A549 (cell line): ENCODE measurements around the gene FCAMR. TPM values are rescaled to one million over a fixed set of nuclear protein-coding genes. Genes with fewer than 3 reads are reported as not detected.

Experiments used
- ATAC-seq, 2 experiments: fragments of 200-7000 bp in 1 of 2; fragments of >200 bp in 1 of 2; cut with Nextera tagmentation in 1 of 2; cut with Tn5 transposase in 1 of 2; 3 replicates each; pipeline versions ENCODE4 v1.8.0 to v1.9.1; 2018 to 2020; ENCODE audit warnings: mild to moderate bottlenecking in 1 of 2, moderate library complexity in 1 of 2
- CTCF ChIA-PET: fragments of 300-600 bp; sonication (Branson Sonifier 250); formaldehyde crosslinking; extraction: SDS; loops from one replicate; lab custom pipeline; 2021; ENCODE audit warnings: antibody characterized with exemption, inconsistent platforms; lab: Yijun Ruan, JAX
- POLR2A ChIA-PET: fragments of 350-600 bp; formaldehyde crosslinking; extraction: SDS; loops from one replicate; lab custom pipeline; 2021; ENCODE audit warnings: antibody characterized with exemption, inconsistent platforms; lab: Yijun Ruan, JAX
- DNase-seq, 2 experiments: peaks; one replicate each; pipeline versions ENCODE4 v3.0.0 to v3.0.0-alpha.2; 2011 to 2016; ENCODE audit warnings: low read depth in 1 of 2, low spot score in 1 of 2
- FAIRE-seq: peaks from 2 replicates; lab custom pipeline; 2011; peaks lifted over from hg19 to GRCh38; lab: Jason Lieb, UNC
- H3K27ac ChIP-seq, 2 experiments: fragments of >200 bp; sonication (Bioruptor Twin); formaldehyde crosslinking; 3 replicates each; pipeline ENCODE4 v1.5.1; 2016 to 2017
- H3K4me1 ChIP-seq: fragments of >200 bp; sonication (Bioruptor Twin); formaldehyde crosslinking; 3 replicates; pipeline ENCODE4 v1.6.1; 2016
- H3K4me2 ChIP-seq: fragments of >200 bp; sonication (Bioruptor Twin); formaldehyde crosslinking; 3 replicates; pipeline ENCODE4 v1.6.1; 2016
- H3K4me3 ChIP-seq: fragments of >200 bp; sonication (Bioruptor Twin); formaldehyde crosslinking; 3 replicates; pipeline ENCODE4 v1.5.1; 2016
- H3K9me3 ChIP-seq: fragments of >200 bp; sonication (Bioruptor Twin); formaldehyde crosslinking; 3 replicates; pipeline ENCODE4 v1.6.1; 2016
- CHD2 ChIP-seq: fragments of 150-350 bp; IDR thresholded peaks from 2 replicates; pipeline ENCODE4 v1.6.1; 2014; ENCODE audit warnings: low read length; ENCODE audit not compliant: partially characterized antibody
- CHD4 ChIP-seq: fragments of 200-600 bp; sonication (generic); IDR thresholded peaks from 2 replicates; pipeline ENCODE4 v1.6.1; 2016; ENCODE audit warnings: antibody characterized with exemption, mild to moderate bottlenecking, borderline replicate concordance
- GATA3 ChIP-seq: IDR thresholded peaks from 2 replicates; pipeline ENCODE4 v1.6.1; 2012; ENCODE audit warnings: borderline replicate concordance
- HDAC2 ChIP-seq: fragments of 200-600 bp; sonication (generic); IDR thresholded peaks from 2 replicates; pipeline ENCODE4 v1.6.1; 2016
- HES2 ChIP-seq: fragments of >200 bp; sonication (Bioruptor Twin); formaldehyde crosslinking; IDR thresholded peaks from 2 replicates; pipeline ENCODE4 v1.6.1; 2016
- HEYL ChIP-seq: fragments of 250-450 bp; sonication (Bioruptor Pico); IDR thresholded peaks from 2 replicates; pipeline ENCODE4 v1.8.0; 2021; ENCODE audit warnings: mild to moderate bottlenecking, moderate library complexity
- HMGXB4 ChIP-seq: fragments of 250-450 bp; sonication (Bioruptor Pico); IDR thresholded peaks from 2 replicates; pipeline ENCODE4 v1.5.0; 2021; ENCODE audit warnings: mild to moderate bottlenecking, moderate library complexity, borderline replicate concordance
- HOXB13 ChIP-seq: fragments of 250-450 bp; sonication (Bioruptor Pico); IDR thresholded peaks from 2 replicates; pipeline ENCODE4 v1.5.0; 2020; ENCODE audit warnings: low read depth, mild to moderate bottlenecking, moderate library complexity
- HOXB5 ChIP-seq: fragments of 250-450 bp; sonication (Bioruptor Pico); IDR thresholded peaks from 2 replicates; pipeline ENCODE4 v1.5.0; 2020; ENCODE audit warnings: mild to moderate bottlenecking, moderate library complexity
- JUN ChIP-seq, 2 experiments: fragments of >200 bp; sonication (Bioruptor Twin); formaldehyde crosslinking; IDR thresholded peaks; 2 replicates in 1 of 2; 3 replicates in 1 of 2; pipeline ENCODE4 v1.6.1; 2016 to 2017
- JUNB ChIP-seq: fragments of >200 bp; sonication (Bioruptor Twin); formaldehyde crosslinking; IDR thresholded peaks from 2 replicates; pipeline ENCODE4 v1.6.1; 2016
- KDM1A ChIP-seq: fragments of 200-600 bp; sonication (generic); IDR thresholded peaks from 2 replicates; pipeline ENCODE4 v1.6.1; 2016; ENCODE audit warnings: low read depth, mild to moderate bottlenecking
- KDM5A ChIP-seq: fragments of 200-600 bp; sonication (generic); IDR thresholded peaks from 2 replicates; pipeline ENCODE4 v1.6.1; 2016; ENCODE audit warnings: antibody characterized with exemption, mild to moderate bottlenecking
- MAFK ChIP-seq: fragments of 450-650 bp; IDR thresholded peaks from 2 replicates; pipeline ENCODE4 v1.6.1; 2014; ENCODE audit not compliant: partially characterized antibody
- MAZ ChIP-seq: fragments of 150-350 bp; IDR thresholded peaks from 2 replicates; pipeline ENCODE4 v1.6.1; 2014; ENCODE audit warnings: antibody characterized with exemption, low read depth, low read length, borderline replicate concordance
- MYC ChIP-seq: IDR thresholded peaks from 2 replicates; pipeline ENCODE4 v1.6.1; 2012; ENCODE audit warnings: mild to moderate bottlenecking, inconsistent platforms, low read length, improper control_type of control experiment, borderline replicate concordance
- NPAS2 ChIP-seq: fragments of 250-450 bp; sonication (Bioruptor Pico); IDR thresholded peaks from 2 replicates; pipeline ENCODE4 v1.8.0; 2022; ENCODE audit warnings: mild to moderate bottlenecking, moderate library complexity, borderline replicate concordance
- POLR2AphosphoS2 ChIP-seq: conservative IDR thresholded peaks from 2 replicates; pipeline ENCODE4 v1.6.1; 2012; ENCODE audit warnings: low read length, improper control_type of control experiment, inconsistent platforms
- RARB ChIP-seq: fragments of 250-450 bp; sonication (Bioruptor Pico); IDR thresholded peaks from 2 replicates; pipeline ENCODE4 v1.8.0; 2021; ENCODE audit warnings: mild to moderate bottlenecking, moderate library complexity
- RNF2 ChIP-seq: fragments of 200-600 bp; sonication (generic); IDR thresholded peaks from 2 replicates; pipeline ENCODE4 v1.6.1; 2016; ENCODE audit warnings: low read depth, mild to moderate bottlenecking, antibody characterized with exemption, moderate library complexity, borderline replicate concordance
- SREBF2 ChIP-seq: fragments of 450-650 bp; IDR thresholded peaks from 2 replicates; pipeline ENCODE4 v1.6.1; 2014; ENCODE audit warnings: mild to moderate bottlenecking, moderate library complexity
- TFCP2L1 ChIP-seq: fragments of 250-450 bp; sonication (Bioruptor Pico); IDR thresholded peaks from 2 replicates; pipeline ENCODE4 v1.5.0; 2021; ENCODE audit warnings: mild to moderate bottlenecking
- TP53 ChIP-seq: fragments of 250-450 bp; sonication (Bioruptor Pico); IDR thresholded peaks from 2 replicates; pipeline ENCODE4 v1.5.0; 2021; ENCODE audit warnings: mild to moderate bottlenecking, moderate library complexity
- ZC3H11A ChIP-seq: fragments of 450-650 bp; IDR thresholded peaks from 2 replicates; pipeline ENCODE4 v1.6.1; 2014; ENCODE audit warnings: antibody characterized with exemption, mild to moderate bottlenecking
- ZFP36 ChIP-seq: fragments of 450-650 bp; IDR thresholded peaks from 2 replicates; pipeline ENCODE4 v1.6.1; 2014; ENCODE audit warnings: borderline replicate concordance; ENCODE audit not compliant: partially characterized antibody
- WGBS: methylation state at CpG from one replicate; pipeline ENCODE4 v1.1.6; 2017; ENCODE audit errors: missing lambda C conversion rate; 5-methylcytosine and 5-hydroxymethylcytosine counted together
- polyA plus RNA-seq, 4 experiments: library from polyadenylated mRNA; depleted of rRNA in 3 of 4; stranded (reverse); fragments of >200 nt; fragmentation: RNase III in 1 of 4; extraction: RNeasy Plus Mini Kit Qiagen cat#74134 plus additional on column Dnase treatment in 1 of 4; gene quantifications; 2 replicates in 3 of 4; 3 replicates in 1 of 4; pipeline ENCODE4 v1.2.3, GENCODE V29; 2011 to 2017
- TF ChIP-seq, protein P1 (sequence below): fragments of 250-450 bp; sonication (Bioruptor Pico); IDR thresholded peaks from 2 replicates; pipeline ENCODE4 v1.5.0; 2020; ENCODE audit warnings: low read depth, mild to moderate bottlenecking, moderate library complexity
- TF ChIP-seq, protein P2 (sequence below): fragments of >200 bp; sonication (Bioruptor Twin); formaldehyde crosslinking; IDR thresholded peaks from 3 replicates; pipeline ENCODE4 v1.6.1; 2016

FCAMR gene
- polyA plus RNA-seq, 2 of the 4 experiments (the other 2 are of a cell fraction) = not detected

GRCh38 chr1:207000651-207001291 is 30.5 kb upstream of the FCAMR start:
- no peak for FAIRE-seq
- CTCF ChIA-PET = interaction anchor here (1.0 to 1.6 kb wide), 3 partner anchors 12 to 22 kb away, joined by 3 to 4 read pairs (median 3); no protein-coding TSS in a partner anchor
- TF ChIP-seq HDAC2 = no peak
- TF ChIP-seq GATA3 = no peak
- TF ChIP-seq RARB (CRISPR knock-in tag) = no peak
- no peak for TF ChIP-seq JUNB
- no peak for TF ChIP-seq CHD4
- TF ChIP-seq TFCP2L1 (CRISPR knock-in tag) = no peak
- no peak for TF ChIP-seq MYC
- TF ChIP-seq HOXB13 (CRISPR knock-in tag) = no peak
- TF ChIP-seq HES2 = no peak
- no peak for TF ChIP-seq HMGXB4 (CRISPR knock-in tag)
- TF ChIP-seq, protein P1, sequence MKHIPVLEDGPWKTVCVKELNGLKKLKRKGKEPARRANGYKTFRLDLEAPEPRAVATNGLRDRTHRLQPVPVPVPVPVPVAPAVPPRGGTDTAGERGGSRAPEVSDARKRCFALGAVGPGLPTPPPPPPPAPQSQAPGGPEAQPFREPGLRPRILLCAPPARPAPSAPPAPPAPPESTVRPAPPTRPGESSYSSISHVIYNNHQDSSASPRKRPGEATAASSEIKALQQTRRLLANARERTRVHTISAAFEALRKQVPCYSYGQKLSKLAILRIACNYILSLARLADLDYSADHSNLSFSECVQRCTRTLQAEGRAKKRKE (CRISPR knock-in tag) = no peak
- no peak for TF ChIP-seq KDM1A
- TF ChIP-seq CHD2 = no peak
- no peak for TF ChIP-seq SREBF2
- TF ChIP-seq HEYL (CRISPR knock-in tag) = no peak
- TF ChIP-seq, protein P2, sequence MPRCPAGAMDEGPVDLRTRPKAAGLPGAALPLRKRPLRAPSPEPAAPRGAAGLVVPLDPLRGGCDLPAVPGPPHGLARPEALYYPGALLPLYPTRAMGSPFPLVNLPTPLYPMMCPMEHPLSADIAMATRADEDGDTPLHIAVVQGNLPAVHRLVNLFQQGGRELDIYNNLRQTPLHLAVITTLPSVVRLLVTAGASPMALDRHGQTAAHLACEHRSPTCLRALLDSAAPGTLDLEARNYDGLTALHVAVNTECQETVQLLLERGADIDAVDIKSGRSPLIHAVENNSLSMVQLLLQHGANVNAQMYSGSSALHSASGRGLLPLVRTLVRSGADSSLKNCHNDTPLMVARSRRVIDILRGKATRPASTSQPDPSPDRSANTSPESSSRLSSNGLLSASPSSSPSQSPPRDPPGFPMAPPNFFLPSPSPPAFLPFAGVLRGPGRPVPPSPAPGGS = no peak
- TF ChIP-seq ZC3H11A = no peak
- TF ChIP-seq HOXB5 (CRISPR knock-in tag) = no peak
- H3K4me3 ChIP-seq = no peak overlapping the region
- H3K4me2 ChIP-seq = no peak overlapping the region
- WGBS = 85% methylated on average over 5 of the region's 5 CpGs
- no peak for ATAC-seq
- H3K9me3 ChIP-seq = no peaks in the 10 kb centered on the region
- H3K27ac ChIP-seq = no peak overlapping the region; a peak in 1 of 6 replicates
- peaks cover 33% of the 10 kb centered on the region for H3K4me1 ChIP-seq
- POLR2A ChIA-PET = no interaction called here
- no peak for DNase-seq

- peaks cover 14% of the 10 kb centered on the region for H3K4me1 ChIP-seq
- FAIRE-seq (no peak), ATAC-seq (no peak)
- H3K4me3 ChIP-seq = no peak overlapping the region
- no peak overlapping the region for H3K4me2 ChIP-seq
- POLR2A ChIA-PET = no interaction called here
- no peak overlapping the region for H3K27ac ChIP-seq
- CTCF ChIA-PET = interaction anchor here (3.1 kb wide), 1 partner anchor 17 kb away, joined by 13 read pairs; no protein-coding TSS in a partner anchor
- TF ChIP-seq, protein P2 = no peak
- TF ChIP-seq KDM5A (no peak), HEYL (CRISPR knock-in tag) (no peak), HDAC2 (no peak), MAZ (no peak), ZFP36 (no peak), POLR2AphosphoS2 (no peak), MAFK (no peak), NPAS2 (CRISPR knock-in tag) (no peak), TP53 (CRISPR knock-in tag) (no peak), JUN (IDR thresholded peaks at IDR 0.05) (no peak), RNF2 (no peak)
- TF ChIP-seq, all 56 proteins: peak for 0
- 85% methylated on average over 2 of the region's 2 CpGs for WGBS
- H3K9me3 ChIP-seq = no peaks in the 10 kb centered on the region
- no peak for DNase-seq
Measured at GRCh38 chr1:206998816-206999215, 28.6 kb upstream of the FCAMR start.
